HepG2 (cell line): ENCODE measurements around the gene ABCB6. TPM values are rescaled to one million over a fixed set of nuclear protein-coding genes. Genes with fewer than 3 reads are reported as not detected.
A peak's percentile ranks its signal among the peaks of the same experiment; 100 is the strongest.

ENCODE experiments used
- ATRX ChIP-seq: sonication (generic); formaldehyde crosslinking; IDR thresholded peaks from 2 replicates; pipeline ENCODE4 v1.4.0; 2020; ENCODE audit warnings: missing genetic modification reagents, borderline replicate concordance
- EZH2 ChIP-seq: conservative IDR thresholded peaks from 2 replicates; pipeline ENCODE4 v1.6.1; 2012; ENCODE audit warnings: mild to moderate bottlenecking, low read depth, low read length, moderate library complexity
- FOXO1 ChIP-seq: sonication (generic); formaldehyde crosslinking; IDR thresholded peaks from 2 replicates; pipeline ENCODE4 v1.4.0; 2020; ENCODE audit warnings: missing genetic modification reagents
- GPN1 ChIP-seq: sonication (generic); formaldehyde crosslinking; IDR thresholded peaks from 2 replicates; pipeline ENCODE4 v1.5.1; 2020; ENCODE audit warnings: missing genetic modification reagents, borderline replicate concordance
- KAT7 ChIP-seq: IDR thresholded peaks from 2 replicates; pipeline ENCODE4 v1.6.1; 2018; ENCODE audit warnings: borderline replicate concordance, missing compliant biosample characterization
- NCOA5 ChIP-seq: sonication (generic); formaldehyde crosslinking; IDR thresholded peaks from 2 replicates; pipeline ENCODE4 v1.4.0; 2020; ENCODE audit warnings: missing genetic modification reagents
- PHF21A ChIP-seq: sonication (generic); formaldehyde crosslinking; IDR thresholded peaks from 2 replicates; pipeline ENCODE4 v1.5.0; 2020; ENCODE audit warnings: mild to moderate bottlenecking, missing genetic modification reagents
- PTBP1 ChIP-seq: fragments of 200-400 bp; formaldehyde crosslinking; IDR thresholded peaks from 2 replicates; pipeline ENCODE4 v1.6.1; 2018; ENCODE audit warnings: low read length, low read depth; ENCODE audit not compliant: poor library complexity, severe bottlenecking
- SNAPC2 ChIP-seq: sonication (generic); formaldehyde crosslinking; IDR thresholded peaks from 2 replicates; pipeline ENCODE4 v1.8.1; 2022; ENCODE audit warnings: mild to moderate bottlenecking, missing genetic modification reagents
- SRSF9 ChIP-seq: fragments of 200-400 bp; formaldehyde crosslinking; IDR thresholded peaks from 2 replicates; pipeline ENCODE4 v1.6.1; 2018; ENCODE audit warnings: borderline replicate concordance, mild to moderate bottlenecking, low read depth, low read length; ENCODE audit not compliant: insufficient read depth, poor library complexity, severe bottlenecking
- TCF7 ChIP-seq: sonication (generic); IDR thresholded peaks from 2 replicates; pipeline ENCODE4 v1.6.1; 2016; ENCODE audit warnings: antibody characterized with exemption, low read depth
- ZFP36 ChIP-seq: fragments of 150-350 bp; IDR thresholded peaks from 2 replicates; pipeline ENCODE4 v1.6.1; 2018; ENCODE audit warnings: borderline replicate concordance, low read length, low read depth; ENCODE audit not compliant: partially characterized antibody
- ZMYM3 ChIP-seq: sonication (generic); formaldehyde crosslinking; IDR thresholded peaks from 2 replicates; pipeline ENCODE4 v1.5.1; 2020; ENCODE audit warnings: mild to moderate bottlenecking, missing genetic modification reagents
- ZNF253 ChIP-seq: sonication (generic); formaldehyde crosslinking; IDR thresholded peaks from 2 replicates; pipeline ENCODE4 v1.8.0; 2022; ENCODE audit warnings: mild to moderate bottlenecking, missing genetic modification reagents, borderline replicate concordance
- ZNF546 ChIP-seq: sonication (generic); formaldehyde crosslinking; conservative IDR thresholded peaks from 2 replicates; pipeline ENCODE4 v1.8.1; 2023; ENCODE audit warnings: mild to moderate bottlenecking, missing genetic modification reagents
- ZNF547 ChIP-seq: sonication (generic); formaldehyde crosslinking; IDR thresholded peaks from 2 replicates; pipeline ENCODE4 v1.5.1; 2020; ENCODE audit warnings: mild to moderate bottlenecking, missing genetic modification reagents
- polyA plus RNA-seq, 8 experiments: library from polyadenylated mRNA; depleted of rRNA in 3 of 8; stranded (reverse) in 7 of 8; unstranded in 1 of 8; fragments of >200 nt; fragmentation: Illumina TruSeq in 4 of 8; extraction: Trizol in 4 of 8; gene quantifications; 2 replicates each; pipeline versions ENCODE4 v1.2.1 to v1.2.3, GENCODE V29; 2011 to 2016; ENCODE audit warnings: low read depth in 4 of 8, missing spikeins in 1 of 8, mixed read lengths in 1 of 8; ENCODE audit not compliant: insufficient read depth in 1 of 8
- total RNA-seq, 5 experiments: library from RNA; depleted of rRNA; stranded (reverse); fragments of >200 nt; fragmentation: Illumina TruSeq; extraction: Trizol; gene quantifications; 2 replicates each; pipeline ENCODE4 v1.2.3, GENCODE V29; 2016; ENCODE audit warnings: low read depth in 1 of 5
- TF ChIP-seq, protein P1 (sequence below): sonication (generic); formaldehyde crosslinking; IDR thresholded peaks from 2 replicates; pipeline ENCODE4 v1.5.0; 2020; ENCODE audit warnings: missing genetic modification reagents
- TF ChIP-seq, protein P2 (sequence below): conservative IDR thresholded peaks from 2 replicates; pipeline ENCODE4 v1.6.1; 2018; ENCODE audit warnings: missing genetic modification reagents
- TF ChIP-seq, protein P3 (sequence below): sonication (generic); formaldehyde crosslinking; IDR thresholded peaks from 2 replicates; pipeline ENCODE4 v1.8.1; 2023; ENCODE audit warnings: missing genetic modification reagents, inconsistent platforms, borderline replicate concordance
- TF ChIP-seq, protein P4 (sequence below): sonication (generic); formaldehyde crosslinking; IDR thresholded peaks from 2 replicates; pipeline ENCODE4 v1.9.0; 2021; ENCODE audit warnings: missing genetic modification reagents, borderline replicate concordance
- TF ChIP-seq, protein P5 (sequence below): IDR thresholded peaks from 2 replicates; pipeline ENCODE4 v1.6.1; 2012; ENCODE audit warnings: low read length, improper control_type of control experiment

Gene ABCB6
- total and polyA plus RNA-seq, 2 of the 13 experiments (the other 11 are each of a cell fraction or from before 2014, with no cell fraction given), result 91.1 to 137 TPM

DNA sequence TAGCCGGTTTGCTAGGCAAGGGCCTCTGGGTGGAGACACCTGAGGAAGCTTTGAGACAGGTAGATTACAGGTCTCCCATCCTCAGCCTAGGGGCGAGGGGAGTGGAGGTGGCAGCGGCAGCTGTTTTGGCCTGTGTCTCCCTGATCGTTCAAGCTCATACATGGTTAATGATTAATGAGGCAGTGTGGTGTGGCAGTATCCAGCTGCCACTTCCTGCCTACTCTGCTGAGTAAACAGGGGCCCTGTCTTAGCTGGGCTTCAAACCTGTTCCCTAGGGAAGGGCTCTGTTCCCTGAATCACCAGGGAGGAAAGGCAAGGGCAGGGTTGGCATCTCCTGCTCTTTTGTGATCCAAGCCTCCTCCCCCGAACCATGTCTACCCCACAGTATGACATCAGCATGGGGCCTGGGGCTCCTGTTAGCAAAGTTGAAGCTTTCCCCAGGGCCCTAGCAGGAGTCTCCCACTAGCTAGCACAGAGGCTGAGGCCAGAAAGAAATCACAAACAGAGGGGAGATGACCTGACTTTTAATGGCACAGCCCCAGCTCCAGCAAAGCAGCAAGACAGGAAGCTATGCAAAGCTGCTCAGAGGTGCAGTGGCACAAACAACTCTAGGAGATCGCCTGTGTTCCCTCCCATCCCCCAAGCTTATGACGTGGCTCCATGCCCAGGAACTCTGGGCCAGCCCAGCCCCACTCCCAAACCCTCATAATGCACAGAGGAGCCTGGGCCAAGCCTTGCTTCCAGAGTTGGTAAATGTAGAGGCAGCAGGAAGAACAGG is 30.6 kb upstream of the ABCB6 start (continued):
- TF ChIP-seq NCOA5 (CRISPR knock-in tag), result no peak
- TF ChIP-seq KAT7, result no peak; the same call in 1 of the 2 replicates
- peak; percentile 63; the same call in 1 of the 2 replicates for TF ChIP-seq ZNF547 (CRISPR knock-in tag)
- TF ChIP-seq PTBP1, result no peak
- TF ChIP-seq SNAPC2 (CRISPR knock-in tag), result peak; percentile 95
- TF ChIP-seq SRSF9, result no peak
- TF ChIP-seq, protein P1, sequence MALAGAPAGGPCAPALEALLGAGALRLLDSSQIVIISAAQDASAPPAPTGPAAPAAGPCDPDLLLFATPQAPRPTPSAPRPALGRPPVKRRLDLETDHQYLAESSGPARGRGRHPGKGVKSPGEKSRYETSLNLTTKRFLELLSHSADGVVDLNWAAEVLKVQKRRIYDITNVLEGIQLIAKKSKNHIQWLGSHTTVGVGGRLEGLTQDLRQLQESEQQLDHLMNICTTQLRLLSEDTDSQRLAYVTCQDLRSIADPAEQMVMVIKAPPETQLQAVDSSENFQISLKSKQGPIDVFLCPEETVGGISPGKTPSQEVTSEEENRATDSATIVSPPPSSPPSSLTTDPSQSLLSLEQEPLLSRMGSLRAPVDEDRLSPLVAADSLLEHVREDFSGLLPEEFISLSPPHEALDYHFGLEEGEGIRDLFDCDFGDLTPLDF (CRISPR knock-in tag), result no peak
- TF ChIP-seq ZNF546 (CRISPR knock-in tag), result no peak
- TF ChIP-seq EZH2, result no peak
- TF ChIP-seq FOXO1, result peak; percentile 78; the same call in 1 of the 2 replicates
- TF ChIP-seq ZNF253 (CRISPR knock-in tag), result no peak; the same call in 1 of the 2 replicates
- TF ChIP-seq, protein P2, sequence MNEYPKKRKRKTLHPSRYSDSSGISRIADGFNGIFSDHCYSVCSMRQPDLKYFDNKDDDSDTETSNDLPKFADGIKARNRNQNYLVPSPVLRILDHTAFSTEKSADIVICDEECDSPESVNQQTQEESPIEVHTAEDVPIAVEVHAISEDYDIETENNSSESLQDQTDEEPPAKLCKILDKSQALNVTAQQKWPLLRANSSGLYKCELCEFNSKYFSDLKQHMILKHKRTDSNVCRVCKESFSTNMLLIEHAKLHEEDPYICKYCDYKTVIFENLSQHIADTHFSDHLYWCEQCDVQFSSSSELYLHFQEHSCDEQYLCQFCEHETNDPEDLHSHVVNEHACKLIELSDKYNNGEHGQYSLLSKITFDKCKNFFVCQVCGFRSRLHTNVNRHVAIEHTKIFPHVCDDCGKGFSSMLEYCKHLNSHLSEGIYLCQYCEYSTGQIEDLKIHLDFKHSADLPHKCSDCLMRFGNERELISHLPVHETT (CRISPR knock-in tag), result no peak
- TF ChIP-seq, protein P3, sequence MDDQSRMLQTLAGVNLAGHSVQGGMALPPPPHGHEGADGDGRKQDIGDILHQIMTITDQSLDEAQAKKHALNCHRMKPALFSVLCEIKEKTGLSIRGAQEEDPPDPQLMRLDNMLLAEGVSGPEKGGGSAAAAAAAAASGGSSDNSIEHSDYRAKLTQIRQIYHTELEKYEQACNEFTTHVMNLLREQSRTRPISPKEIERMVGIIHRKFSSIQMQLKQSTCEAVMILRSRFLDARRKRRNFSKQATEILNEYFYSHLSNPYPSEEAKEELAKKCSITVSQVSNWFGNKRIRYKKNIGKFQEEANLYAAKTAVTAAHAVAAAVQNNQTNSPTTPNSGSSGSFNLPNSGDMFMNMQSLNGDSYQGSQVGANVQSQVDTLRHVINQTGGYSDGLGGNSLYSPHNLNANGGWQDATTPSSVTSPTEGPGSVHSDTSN (CRISPR knock-in tag), result no peak
- TF ChIP-seq ZMYM3 (CRISPR knock-in tag), result peak; percentile 80; the same call in 1 of the 2 replicates
- TF ChIP-seq PHF21A (CRISPR knock-in tag), result peak; percentile 91
- TF ChIP-seq, protein P4, sequence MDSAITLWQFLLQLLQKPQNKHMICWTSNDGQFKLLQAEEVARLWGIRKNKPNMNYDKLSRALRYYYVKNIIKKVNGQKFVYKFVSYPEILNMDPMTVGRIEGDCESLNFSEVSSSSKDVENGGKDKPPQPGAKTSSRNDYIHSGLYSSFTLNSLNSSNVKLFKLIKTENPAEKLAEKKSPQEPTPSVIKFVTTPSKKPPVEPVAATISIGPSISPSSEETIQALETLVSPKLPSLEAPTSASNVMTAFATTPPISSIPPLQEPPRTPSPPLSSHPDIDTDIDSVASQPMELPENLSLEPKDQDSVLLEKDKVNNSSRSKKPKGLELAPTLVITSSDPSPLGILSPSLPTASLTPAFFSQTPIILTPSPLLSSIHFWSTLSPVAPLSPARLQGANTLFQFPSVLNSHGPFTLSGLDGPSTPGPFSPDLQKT (CRISPR knock-in tag), result no peak
- no peak for TF ChIP-seq ATRX (CRISPR knock-in tag)
- TF ChIP-seq TCF7, result no peak
- TF ChIP-seq ZFP36, result no peak
- TF ChIP-seq, protein P5, sequence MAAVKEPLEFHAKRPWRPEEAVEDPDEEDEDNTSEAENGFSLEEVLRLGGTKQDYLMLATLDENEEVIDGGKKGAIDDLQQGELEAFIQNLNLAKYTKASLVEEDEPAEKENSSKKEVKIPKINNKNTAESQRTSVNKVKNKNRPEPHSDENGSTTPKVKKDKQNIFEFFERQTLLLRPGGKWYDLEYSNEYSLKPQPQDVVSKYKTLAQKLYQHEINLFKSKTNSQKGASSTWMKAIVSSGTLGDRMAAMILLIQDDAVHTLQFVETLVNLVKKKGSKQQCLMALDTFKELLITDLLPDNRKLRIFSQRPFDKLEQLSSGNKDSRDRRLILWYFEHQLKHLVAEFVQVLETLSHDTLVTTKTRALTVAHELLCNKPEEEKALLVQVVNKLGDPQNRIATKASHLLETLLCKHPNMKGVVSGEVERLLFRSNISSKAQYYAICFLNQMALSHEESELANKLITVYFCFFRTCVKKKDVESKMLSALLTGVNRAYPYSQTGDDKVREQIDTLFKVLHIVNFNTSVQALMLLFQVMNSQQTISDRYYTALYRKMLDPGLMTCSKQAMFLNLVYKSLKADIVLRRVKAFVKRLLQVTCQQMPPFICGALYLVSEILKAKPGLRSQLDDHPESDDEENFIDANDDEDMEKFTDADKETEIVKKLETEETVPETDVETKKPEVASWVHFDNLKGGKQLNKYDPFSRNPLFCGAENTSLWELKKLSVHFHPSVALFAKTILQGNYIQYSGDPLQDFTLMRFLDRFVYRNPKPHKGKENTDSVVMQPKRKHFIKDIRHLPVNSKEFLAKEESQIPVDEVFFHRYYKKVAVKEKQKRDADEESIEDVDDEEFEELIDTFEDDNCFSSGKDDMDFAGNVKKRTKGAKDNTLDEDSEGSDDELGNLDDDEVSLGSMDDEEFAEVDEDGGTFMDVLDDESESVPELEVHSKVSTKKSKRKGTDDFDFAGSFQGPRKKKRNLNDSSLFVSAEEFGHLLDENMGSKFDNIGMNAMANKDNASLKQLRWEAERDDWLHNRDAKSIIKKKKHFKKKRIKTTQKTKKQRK, result no peak
- no peak for TF ChIP-seq GPN1 (CRISPR knock-in tag)
